Lower leg skin (tissue), 3 donors: Measurements from ENCODE around the gene VSTM2B.

Source experiments
- POLR2A ChIP-seq, 2 donors: fragments of 450-650 bp; IDR thresholded peaks; one replicate each; pipeline ENCODE4 v1.6.1; 2016 to 2017; ENCODE audit warnings: antibody characterized with exemption in 2 of 2, mild to moderate bottlenecking in 1 of 2, moderate library complexity in 1 of 2
- TF ChIP-seq, protein P1 (sequence below), 3 donors: fragments of 450-650 bp; IDR thresholded peaks; one replicate each; pipeline ENCODE4 v1.5.1; 2016; ENCODE audit warnings: antibody characterized with exemption in 3 of 3, mild to moderate bottlenecking in 3 of 3, moderate library complexity in 2 of 3

DNA sequence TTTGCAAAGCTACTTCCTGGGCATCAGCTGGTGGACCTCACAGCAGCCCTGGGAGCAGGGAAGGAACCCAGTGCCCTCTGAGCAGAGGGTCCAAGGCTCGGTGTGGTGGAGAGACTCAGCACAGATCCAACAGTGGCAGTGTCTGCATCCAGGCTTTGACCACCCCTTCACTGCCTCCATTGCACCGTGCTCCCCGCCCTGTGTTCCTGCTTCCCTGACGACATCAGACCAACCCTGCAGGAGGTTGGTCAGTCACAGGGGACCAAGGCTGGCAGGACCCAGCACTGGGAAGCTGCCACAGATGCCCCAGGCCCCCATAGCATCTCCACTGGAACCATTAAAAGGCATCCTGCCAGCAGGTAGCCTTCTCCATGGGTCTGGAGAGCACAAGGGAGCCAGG is 7.8 kb upstream of the VSTM2B start:
- TF ChIP-seq POLR2A (IDR thresholded peaks at IDR 0.05) = no peak
- TF ChIP-seq, protein P1, sequence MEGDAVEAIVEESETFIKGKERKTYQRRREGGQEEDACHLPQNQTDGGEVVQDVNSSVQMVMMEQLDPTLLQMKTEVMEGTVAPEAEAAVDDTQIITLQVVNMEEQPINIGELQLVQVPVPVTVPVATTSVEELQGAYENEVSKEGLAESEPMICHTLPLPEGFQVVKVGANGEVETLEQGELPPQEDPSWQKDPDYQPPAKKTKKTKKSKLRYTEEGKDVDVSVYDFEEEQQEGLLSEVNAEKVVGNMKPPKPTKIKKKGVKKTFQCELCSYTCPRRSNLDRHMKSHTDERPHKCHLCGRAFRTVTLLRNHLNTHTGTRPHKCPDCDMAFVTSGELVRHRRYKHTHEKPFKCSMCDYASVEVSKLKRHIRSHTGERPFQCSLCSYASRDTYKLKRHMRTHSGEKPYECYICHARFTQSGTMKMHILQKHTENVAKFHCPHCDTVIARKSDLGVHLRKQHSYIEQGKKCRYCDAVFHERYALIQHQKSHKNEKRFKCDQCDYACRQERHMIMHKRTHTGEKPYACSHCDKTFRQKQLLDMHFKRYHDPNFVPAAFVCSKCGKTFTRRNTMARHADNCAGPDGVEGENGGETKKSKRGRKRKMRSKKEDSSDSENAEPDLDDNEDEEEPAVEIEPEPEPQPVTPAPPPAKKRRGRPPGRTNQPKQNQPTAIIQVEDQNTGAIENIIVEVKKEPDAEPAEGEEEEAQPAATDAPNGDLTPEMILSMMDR (IDR thresholded peaks at IDR 0.05) = no peak
